ENCODE results near the gene PASK. TPM values are rescaled to one million over a fixed set of nuclear protein-coding genes. Genes with fewer than 3 reads are reported as not detected.
"Not testable (repeated sequence)": the region's sequence is repeated elsewhere in the genome, so short reads cannot be mapped to it uniquely, and the experiment has no call there.

PASK gene
- total RNA-seq (2022), result 21.1 and 21.2 TPM in 2 replicates
- Bru-seq, nascent RNA, result percentile 47 among the genes with signal in this experiment
- BruChase-seq, experiment 1, labeled RNA remaining after a 2-hour chase, result percentile 59 among the genes with signal in this experiment
- percentile 62 among the genes with signal in this experiment for BruChase-seq, experiment 2, labeled RNA remaining after a 6-hour chase
- long read RNA-seq, partial matches to known transcripts, result 3 of 3 reads
- long read RNA-seq, other reads (novel, unspliced or antisense), result 0 of 3 reads

- peak; percentile 92 to 95 for DNase-seq
- Histone ChIP-seq H3K9me3 (no peaks in the 10 kb centered on the region), H3K27me3 (replicated peaks; ENCODE audit: control insufficient read depth, insufficient read depth, low read length) (no peaks in the 10 kb centered on the region), H3K4me3 (ENCODE audit: low read depth, low read length) (peak within 1 kb of the TSS; percentile 53), H3K4me1 (0 out of 2 replicates have a peak, but pooled peaks cover 3% of the 10 kb centered on the region), H3K36me3 (ENCODE audit: control insufficient read depth, insufficient read depth, low read length) (no peaks in the 10 kb centered on the region)
- ChIA-PET POLR2A (interaction anchor here (0.5 to 1.0 kb wide), 4 partner anchors 47 to 549 kb away, joined by 3 to 5 read pairs (median 3); partner anchors contain the start of gene MTERF4), CTCF (interaction anchor here (0.9 kb wide), 1 partner anchor 247 kb away, joined by 3 read pairs; no protein-coding TSS in a partner anchor)
- intact Hi-C loops (cut with micrococcal nuclease; ENCODE audit: unreplicated experiment), result loop anchor here (5.0 kb wide), 1 partner anchor 68 kb away; no protein-coding TSS in a partner anchor
- H3K27me3 Mint-ChIP-seq (ENCODE audit: insufficient read depth, unreplicated experiment), result no peaks in the 10 kb centered on the region
- no peaks in the 10 kb centered on the region for H3K9me3 Mint-ChIP-seq (ENCODE audit: unreplicated experiment)
- no peak for TF ChIP-seq CTCF (IDR thresholded peaks at IDR 0.05; ENCODE audit: insufficient read depth in 1 of 2, low read depth in 1 of 2, low read length in 1 of 2, severe bottlenecking in 1 of 2, unreplicated experiment in 1 of 2)
- peak within 1 kb of the TSS; percentile 84 for H3K4me3 Mint-ChIP-seq (ENCODE audit: unreplicated experiment)
- H3K36me3 Mint-ChIP-seq (ENCODE audit: insufficient read depth, unreplicated experiment), result peaks cover 8% of the 10 kb centered on the region
- peak within 1 kb of the TSS; percentile 91 for H3K27ac Mint-ChIP-seq (ENCODE audit: unreplicated experiment)
- H3K4me1 Mint-ChIP-seq (ENCODE audit: low read depth, unreplicated experiment), result peaks cover 16% of the 10 kb centered on the region
- no TSS peak for BruUV-seq (replicated peaks)
Observed at GRCh38 chr2:241148891-241149674, at the start of gene PASK. TSS of gene PASK (minus strand) at chr2:241149472. CDS start at chr2:241143032, 6,440 bp downstream.

GRCh38 chr2:241198381-241199279 is 49.4 kb upstream of the PASK start:
- H3K9me3 ChIP-seq, result no peaks in the 10 kb centered on the region
- ChIA-PET CTCF (no interaction called here), POLR2A (no interaction called here)
- intact Hi-C loops (cut with micrococcal nuclease; ENCODE audit: unreplicated experiment), result no loop called here
- Mint-ChIP-seq H3K4me3 (ENCODE audit: unreplicated experiment) (no peak overlapping the region), H3K36me3 (ENCODE audit: insufficient read depth, unreplicated experiment) (no peaks in the 10 kb centered on the region), H3K27me3 (ENCODE audit: insufficient read depth, unreplicated experiment) (no peaks in the 10 kb centered on the region), H3K9me3 (ENCODE audit: unreplicated experiment) (no peaks in the 10 kb centered on the region), H3K4me1 (ENCODE audit: low read depth, unreplicated experiment) (no peaks in the 10 kb centered on the region), H3K27ac (ENCODE audit: unreplicated experiment) (no peak overlapping the region)
- no peak for TF ChIP-seq CTCF (IDR thresholded peaks at IDR 0.05; ENCODE audit: insufficient read depth in 1 of 2, low read depth in 1 of 2, low read length in 1 of 2, severe bottlenecking in 1 of 2, unreplicated experiment in 1 of 2)
- H3K4me3 ChIP-seq (ENCODE audit: low read depth, low read length), result no peak overlapping the region
- no TSS peak for BruUV-seq (replicated peaks)
- no peaks in the 10 kb centered on the region for H3K27me3 ChIP-seq (replicated peaks; ENCODE audit: control insufficient read depth, insufficient read depth, low read length)
- no peaks in the 10 kb centered on the region for H3K36me3 ChIP-seq (ENCODE audit: control insufficient read depth, insufficient read depth, low read length)
- DNase-seq, result no peak
- H3K4me1 ChIP-seq, result no peaks in the 10 kb centered on the region

- Mint-ChIP-seq H3K36me3 (ENCODE audit: insufficient read depth, unreplicated experiment) (no peaks in the 10 kb centered on the region), H3K27me3 (ENCODE audit: insufficient read depth, unreplicated experiment) (no peaks in the 10 kb centered on the region), H3K4me1 (ENCODE audit: low read depth, unreplicated experiment) (no peaks in the 10 kb centered on the region), H3K4me3 (ENCODE audit: unreplicated experiment) (no peak overlapping the region), H3K27ac (ENCODE audit: unreplicated experiment) (no peak overlapping the region), H3K9me3 (ENCODE audit: unreplicated experiment) (no peaks in the 10 kb centered on the region)
- ChIA-PET POLR2A (no interaction called here), CTCF (no interaction called here)
- BruUV-seq (replicated peaks), result no TSS peak
- no peak overlapping the region for H3K4me3 ChIP-seq (ENCODE audit: low read depth, low read length)
- H3K36me3 ChIP-seq (ENCODE audit: control insufficient read depth, insufficient read depth, low read length), result no peaks in the 10 kb centered on the region
- TF ChIP-seq CTCF (IDR thresholded peaks at IDR 0.05; ENCODE audit: insufficient read depth in 1 of 2, low read depth in 1 of 2, low read length in 1 of 2, severe bottlenecking in 1 of 2, unreplicated experiment in 1 of 2), result no peak
- no peaks in the 10 kb centered on the region for H3K4me1 ChIP-seq
- intact Hi-C loops (cut with micrococcal nuclease; ENCODE audit: unreplicated experiment), result no loop called here
- H3K9me3 ChIP-seq, result no peaks in the 10 kb centered on the region
- no peak for DNase-seq
- H3K27me3 ChIP-seq (replicated peaks; ENCODE audit: control insufficient read depth, insufficient read depth, low read length), result no peaks in the 10 kb centered on the region
Observed at GRCh38 chr2:241197947-241198346, 48.7 kb upstream of the PASK start.

- H3K4me1 Mint-ChIP-seq (ENCODE audit: low read depth, unreplicated experiment); CTCF ChIA-PET; DNase-seq; H3K9me3 Mint-ChIP-seq (ENCODE audit: unreplicated experiment); POLR2A ChIA-PET; H3K27me3 Mint-ChIP-seq (ENCODE audit: insufficient read depth, unreplicated experiment); H3K36me3 ChIP-seq (ENCODE audit: control insufficient read depth, insufficient read depth, low read length); H3K4me1 ChIP-seq; intact Hi-C loops (cut with micrococcal nuclease; ENCODE audit: unreplicated experiment); H3K27ac Mint-ChIP-seq (ENCODE audit: unreplicated experiment); H3K27me3 ChIP-seq (replicated peaks; ENCODE audit: control insufficient read depth, insufficient read depth, low read length); H3K4me3 Mint-ChIP-seq (ENCODE audit: unreplicated experiment); H3K36me3 Mint-ChIP-seq (ENCODE audit: insufficient read depth, unreplicated experiment); H3K4me3 ChIP-seq (ENCODE audit: low read depth, low read length); H3K9me3 ChIP-seq; BruUV-seq (replicated peaks): not testable (repeated sequence)
Observed at GRCh38 chr2:241197246-241197645, 48.0 kb upstream of the PASK start.

All from Caco-2 (cell line).